HG03565 (cell line): ENCODE measurements around the gene CRY2.
"Not testable (repeated sequence)": the region's sequence is repeated elsewhere in the genome, so short reads cannot be mapped to it uniquely, and the experiment has no call there.

Experiments
- ATAC-seq: cut with Tn5 transposase; IDR thresholded peaks from one replicate; pipeline ENCODE4 v1.9.1; 2021; ENCODE audit warnings: mild to moderate bottlenecking, moderate library complexity; ENCODE audit not compliant: unreplicated experiment

Gene CRY2

GRCh38 chr11:45846974-45847910 is at the start of gene CRY2:
CRY2 (plus strand) TSS chr11:45847475; CDS start chr11:45847491, 16 bp downstream.
- ATAC-seq = peak; percentile 86

GRCh38 chr11:45798793-45799441 is 48.4 kb upstream of the CRY2 start:
- ATAC-seq = no peak

- no peak for ATAC-seq
These were observed 47.7 kb upstream of the CRY2 start for GRCh38 chr11:45799562-45799961.

- ATAC-seq = no peak
These were observed 47.0 kb upstream of the CRY2 start for GRCh38 chr11:45800261-45800660.

GRCh38 chr11:45801723-45802315 is 45.5 kb upstream of the CRY2 start:
- ATAC-seq = no peak

GRCh38 chr11:45802531-45803317 is 44.6 kb upstream of the CRY2 start:
- ATAC-seq = no peak

GRCh38 chr11:45803971-45804760 is 43.1 kb upstream of the CRY2 start:
- ATAC-seq = no peak

GRCh38 chr11:45804761-45805304 is 42.4 kb upstream of the CRY2 start, which contains the start of gene SLC35C1:
SLC35C1 (plus strand) TSS chr11:45805149; CDS start chr11:45805802, 653 bp downstream.
- ATAC-seq = peak; percentile 88

GRCh38 chr11:45805305-45806071 is 41.8 kb upstream of the CRY2 start:
- no peak for ATAC-seq

GRCh38 chr11:45806072-45806933 is 41.0 kb upstream of the CRY2 start:
- ATAC-seq = no peak

GRCh38 chr11:45806937-45807791 is 40.1 kb upstream of the CRY2 start:
- no peak for ATAC-seq

GRCh38 chr11:45807792-45808238 is 39.5 kb upstream of the CRY2 start:
- no peak for ATAC-seq

- not testable (repeated sequence) for ATAC-seq
These were observed 38.8 kb upstream of the CRY2 start for GRCh38 chr11:45808427-45808826.

- no peak for ATAC-seq
These were observed 37.5 kb upstream of the CRY2 start for GRCh38 chr11:45809456-45810395.

- ATAC-seq = no peak
These were observed 36.7 kb upstream of the CRY2 start for GRCh38 chr11:45810431-45811108.
